GM23338 (cell line): ENCODE results near the gene PCSK4. TPM values are rescaled to one million over a fixed set of nuclear protein-coding genes. Genes with fewer than 3 reads are reported as not detected.

Experiments used
- ATAC-seq: fragments of 200-7000 bp; cut with Tn5 transposase; 3 replicates; pipeline ENCODE4 v1.9.1; 2020
- DNase-seq: peaks from one replicate; pipeline ENCODE4 v3.0.0-alpha.2; 2015; ENCODE audit warnings: low spot score
- H2AFZ ChIP-seq: fragments of 200-600 bp; sonication (generic); 2 replicates; pipeline ENCODE4 v1.8.0; 2016; ENCODE audit warnings: antibody characterized with exemption, mild to moderate bottlenecking, moderate library complexity
- H3F3A ChIP-seq: fragments of 200-600 bp; sonication (generic); replicated peaks from 2 replicates; pipeline ENCODE4 v1.8.0; 2017; ENCODE audit warnings: antibody characterized with exemption, mixed run types, low read depth
- H3K27ac ChIP-seq: fragments of 200-600 bp; sonication (generic); 2 replicates; pipeline ENCODE4 v1.6.1; 2016; ENCODE audit warnings: low read depth
- H3K27me3 ChIP-seq: fragments of 200-600 bp; sonication (generic); 2 replicates; pipeline ENCODE4 v1.8.0; 2016; ENCODE audit warnings: mild to moderate bottlenecking, mixed run types, moderate library complexity; ENCODE audit not compliant: insufficient read depth
- H3K36me3 ChIP-seq: fragments of 200-600 bp; sonication (generic); 2 replicates; pipeline ENCODE4 v1.8.0; 2016; ENCODE audit warnings: mild to moderate bottlenecking; ENCODE audit not compliant: insufficient read depth
- H3K4me1 ChIP-seq: fragments of 200-600 bp; sonication (generic); 2 replicates; pipeline ENCODE4 v1.8.0; 2016; ENCODE audit warnings: mild to moderate bottlenecking, moderate library complexity; ENCODE audit not compliant: insufficient read depth
- H3K4me2 ChIP-seq: fragments of 200-600 bp; sonication (generic); 2 replicates; pipeline ENCODE4 v1.7.1; 2017; ENCODE audit warnings: mixed run types
- H3K4me3 ChIP-seq: fragments of 200-600 bp; sonication (generic); 2 replicates; pipeline ENCODE4 v1.6.1; 2016; ENCODE audit warnings: mixed run types
- H3K79me2 ChIP-seq: fragments of 200-600 bp; sonication (generic); replicated peaks from 2 replicates; pipeline ENCODE4 v1.8.0; 2017; ENCODE audit warnings: mild to moderate bottlenecking; ENCODE audit not compliant: insufficient read depth
- H3K9me2 ChIP-seq: fragments of 200-600 bp; sonication (generic); 2 replicates; pipeline ENCODE4 v1.8.0; 2017; ENCODE audit not compliant: insufficient read depth
- H4K20me1 ChIP-seq: fragments of 200-600 bp; sonication (generic); replicated peaks from 2 replicates; pipeline ENCODE4 v1.8.0; 2017; ENCODE audit warnings: mild to moderate bottlenecking; ENCODE audit not compliant: insufficient read depth
- H3K27ac Mint-ChIP-seq: 2 replicates; pipeline ENCODE4 v1.8.0; 2020; ENCODE audit warnings: inconsistent platforms, mild to moderate bottlenecking, moderate library complexity, mixed read lengths
- H3K27me3 Mint-ChIP-seq: 3 replicates; pipeline ENCODE4 v1.8.0; 2022; ENCODE audit warnings: low read depth, mild to moderate bottlenecking, moderate library complexity, mixed read lengths, inconsistent platforms; ENCODE audit not compliant: insufficient read depth, poor library complexity
- H3K36me3 Mint-ChIP-seq: 3 replicates; pipeline ENCODE4 v1.8.0; 2021; ENCODE audit warnings: low read depth, mild to moderate bottlenecking, inconsistent platforms, moderate library complexity, mixed read lengths
- H3K4me1 Mint-ChIP-seq: 3 replicates; pipeline ENCODE4 v1.8.0; 2020; ENCODE audit warnings: mild to moderate bottlenecking, inconsistent platforms, mixed read lengths
- H3K4me3 Mint-ChIP-seq: 3 replicates; pipeline ENCODE4 v1.8.0; 2021; ENCODE audit warnings: moderate library complexity, mild to moderate bottlenecking, inconsistent platforms, mixed read lengths
- H3K9me3 Mint-ChIP-seq: 3 replicates; pipeline ENCODE4 v1.8.0; 2020; ENCODE audit warnings: moderate library complexity, mild to moderate bottlenecking, inconsistent platforms, mixed read lengths
- CREB1 ChIP-seq: fragments of 250-450 bp; sonication (Bioruptor Pico); IDR thresholded peaks from 2 replicates; pipeline ENCODE4 v1.5.0; 2020; ENCODE audit warnings: low read depth, mild to moderate bottlenecking, moderate library complexity
- JUNB ChIP-seq: IDR thresholded peaks from one replicate; pipeline ENCODE4 v1.6.1; 2016; ENCODE audit warnings: antibody characterized with exemption; ENCODE audit not compliant: unreplicated experiment
- POLR2AphosphoS5 ChIP-seq: IDR thresholded peaks from 2 replicates; pipeline ENCODE4 v1.6.1; 2016; ENCODE audit warnings: antibody characterized with exemption, low read depth
- ZNF331 ChIP-seq: fragments of 250-450 bp; sonication (Bioruptor Pico); IDR thresholded peaks from 2 replicates; pipeline ENCODE4 v1.5.0; 2020; ENCODE audit warnings: low read depth, mild to moderate bottlenecking, moderate library complexity
- polyA plus RNA-seq: library from polyadenylated mRNA; unstranded; fragments of >200 nt; fragmentation: Nextera tagmentation; extraction: Ambion mirVana; gene quantifications from 2 replicates; pipeline ENCODE4 v1.2.1, GENCODE V29; 2016
- total RNA-seq: library from RNA; depleted of rRNA; stranded (reverse); fragments of >200 nt; shearing (Covaris generic); gene quantifications from 2 replicates; pipeline ENCODE4 v1.2.3, GENCODE V29; 2014
- TF ChIP-seq, protein P1 (sequence below): fragments of 250-450 bp; sonication (Bioruptor Pico); IDR thresholded peaks from 2 replicates; pipeline ENCODE4 v1.5.0; 2020; ENCODE audit warnings: mild to moderate bottlenecking, moderate library complexity
- TF ChIP-seq, protein P2 (sequence below), 2 experiments: fragments of 200-600 bp in 1 of 2; sonication (generic) in 1 of 2; conservative IDR thresholded peaks; 2 replicates each; pipeline versions ENCODE4 v1.5.1 to v1.6.1; 2016 to 2017; ENCODE audit warnings: antibody characterized with exemption in 2 of 2, low read depth in 2 of 2, mild to moderate bottlenecking in 2 of 2, moderate library complexity in 1 of 2

PCSK4 gene
- total and polyA plus RNA-seq, 2 experiments from 2014 or later, result 3.8 to 15.1 TPM

DNA sequence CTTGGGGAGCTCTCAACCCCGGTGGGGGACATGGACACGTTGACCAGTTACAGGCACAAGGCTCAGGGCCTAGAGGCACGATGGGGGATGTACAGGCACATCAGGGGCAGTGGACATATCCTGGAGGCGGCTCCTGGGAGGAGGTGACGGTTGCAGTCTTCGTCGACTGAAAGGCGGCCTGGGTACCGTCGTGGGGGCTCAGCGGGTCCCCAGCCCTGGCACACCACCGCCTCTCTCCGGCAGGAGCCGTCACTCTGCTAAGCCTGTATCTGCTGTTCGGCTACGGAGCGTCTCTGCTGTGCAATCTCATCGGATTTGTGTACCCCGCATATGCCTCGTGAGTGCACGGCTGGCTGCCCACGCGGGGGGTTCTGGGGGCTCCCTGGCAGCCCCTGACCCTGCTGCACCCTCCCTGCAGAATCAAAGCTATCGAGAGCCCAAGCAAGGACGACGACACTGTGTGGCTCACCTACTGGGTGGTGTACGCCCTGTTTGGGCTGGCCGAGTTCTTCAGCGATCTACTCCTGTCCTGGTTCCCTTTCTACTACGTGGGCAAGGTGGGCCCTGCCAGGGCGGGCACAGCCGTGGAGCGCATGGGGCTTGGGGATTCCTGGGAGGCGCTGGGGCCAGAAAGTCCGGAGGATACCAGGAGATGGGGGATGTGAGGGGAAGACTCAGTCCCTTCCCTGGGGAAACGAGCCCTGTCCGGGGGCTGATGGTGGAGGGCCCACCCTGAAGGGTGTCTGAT lies 5.1 kb upstream of the PCSK4 start (continued):
- TF ChIP-seq, protein P1, sequence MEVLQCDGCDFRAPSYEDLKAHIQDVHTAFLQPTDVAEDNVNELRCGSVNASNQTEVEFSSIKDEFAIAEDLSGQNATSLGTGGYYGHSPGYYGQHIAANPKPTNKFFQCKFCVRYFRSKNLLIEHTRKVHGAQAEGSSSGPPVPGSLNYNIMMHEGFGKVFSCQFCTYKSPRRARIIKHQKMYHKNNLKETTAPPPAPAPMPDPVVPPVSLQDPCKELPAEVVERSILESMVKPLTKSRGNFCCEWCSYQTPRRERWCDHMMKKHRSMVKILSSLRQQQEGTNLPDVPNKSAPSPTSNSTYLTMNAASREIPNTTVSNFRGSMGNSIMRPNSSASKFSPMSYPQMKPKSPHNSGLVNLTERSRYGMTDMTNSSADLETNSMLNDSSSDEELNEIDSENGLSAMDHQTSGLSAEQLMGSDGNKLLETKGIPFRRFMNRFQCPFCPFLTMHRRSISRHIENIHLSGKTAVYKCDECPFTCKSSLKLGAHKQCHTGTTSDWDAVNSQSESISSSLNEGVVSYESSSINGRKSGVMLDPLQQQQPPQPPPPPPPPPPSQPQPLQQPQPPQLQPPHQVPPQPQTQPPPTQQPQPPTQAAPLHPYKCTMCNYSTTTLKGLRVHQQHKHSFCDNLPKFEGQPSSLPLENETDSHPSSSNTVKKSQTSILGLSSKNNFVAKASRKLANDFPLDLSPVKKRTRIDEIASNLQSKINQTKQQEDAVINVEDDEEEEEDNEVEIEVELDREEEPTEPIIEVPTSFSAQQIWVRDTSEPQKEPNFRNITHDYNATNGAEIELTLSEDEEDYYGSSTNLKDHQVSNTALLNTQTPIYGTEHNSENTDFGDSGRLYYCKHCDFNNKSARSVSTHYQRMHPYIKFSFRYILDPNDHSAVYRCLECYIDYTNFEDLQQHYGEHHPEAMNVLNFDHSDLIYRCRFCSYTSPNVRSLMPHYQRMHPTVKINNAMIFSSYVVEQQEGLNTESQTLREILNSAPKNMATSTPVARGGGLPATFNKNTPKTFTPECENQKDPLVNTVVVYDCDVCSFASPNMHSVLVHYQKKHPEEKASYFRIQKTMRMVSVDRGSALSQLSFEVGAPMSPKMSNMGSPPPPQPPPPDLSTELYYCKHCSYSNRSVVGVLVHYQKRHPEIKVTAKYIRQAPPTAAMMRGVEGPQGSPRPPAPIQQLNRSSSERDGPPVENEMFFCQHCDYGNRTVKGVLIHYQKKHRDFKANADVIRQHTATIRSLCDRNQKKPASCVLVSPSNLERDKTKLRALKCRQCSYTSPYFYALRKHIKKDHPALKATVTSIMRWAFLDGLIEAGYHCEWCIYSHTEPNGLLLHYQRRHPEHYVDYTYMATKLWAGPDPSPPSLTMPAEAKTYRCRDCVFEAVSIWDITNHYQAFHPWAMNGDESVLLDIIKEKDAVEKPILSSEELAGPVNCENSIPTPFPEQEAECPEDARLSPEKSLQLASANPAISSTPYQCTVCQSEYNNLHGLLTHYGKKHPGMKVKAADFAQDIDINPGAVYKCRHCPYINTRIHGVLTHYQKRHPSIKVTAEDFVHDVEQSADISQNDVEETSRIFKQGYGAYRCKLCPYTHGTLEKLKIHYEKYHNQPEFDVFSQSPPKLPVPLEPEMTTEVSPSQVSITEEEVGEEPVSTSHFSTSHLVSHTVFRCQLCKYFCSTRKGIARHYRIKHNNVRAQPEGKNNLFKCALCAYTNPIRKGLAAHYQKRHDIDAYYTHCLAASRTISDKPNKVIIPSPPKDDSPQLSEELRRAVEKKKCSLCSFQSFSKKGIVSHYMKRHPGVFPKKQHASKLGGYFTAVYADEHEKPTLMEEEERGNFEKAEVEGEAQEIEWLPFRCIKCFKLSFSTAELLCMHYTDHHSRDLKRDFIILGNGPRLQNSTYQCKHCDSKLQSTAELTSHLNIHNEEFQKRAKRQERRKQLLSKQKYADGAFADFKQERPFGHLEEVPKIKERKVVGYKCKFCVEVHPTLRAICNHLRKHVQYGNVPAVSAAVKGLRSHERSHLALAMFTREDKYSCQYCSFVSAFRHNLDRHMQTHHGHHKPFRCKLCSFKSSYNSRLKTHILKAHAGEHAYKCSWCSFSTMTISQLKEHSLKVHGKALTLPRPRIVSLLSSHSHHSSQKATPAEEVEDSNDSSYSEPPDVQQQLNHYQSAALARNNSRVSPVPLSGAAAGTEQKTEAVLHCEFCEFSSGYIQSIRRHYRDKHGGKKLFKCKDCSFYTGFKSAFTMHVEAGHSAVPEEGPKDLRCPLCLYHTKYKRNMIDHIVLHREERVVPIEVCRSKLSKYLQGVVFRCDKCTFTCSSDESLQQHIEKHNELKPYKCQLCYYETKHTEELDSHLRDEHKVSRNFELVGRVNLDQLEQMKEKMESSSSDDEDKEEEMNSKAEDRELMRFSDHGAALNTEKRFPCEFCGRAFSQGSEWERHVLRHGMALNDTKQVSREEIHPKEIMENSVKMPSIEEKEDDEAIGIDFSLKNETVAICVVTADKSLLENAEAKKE (CRISPR knock-in tag), result no peak
- TF ChIP-seq CREB1 (no peak), JUNB (no peak), ZNF331 (no peak)

DNA sequence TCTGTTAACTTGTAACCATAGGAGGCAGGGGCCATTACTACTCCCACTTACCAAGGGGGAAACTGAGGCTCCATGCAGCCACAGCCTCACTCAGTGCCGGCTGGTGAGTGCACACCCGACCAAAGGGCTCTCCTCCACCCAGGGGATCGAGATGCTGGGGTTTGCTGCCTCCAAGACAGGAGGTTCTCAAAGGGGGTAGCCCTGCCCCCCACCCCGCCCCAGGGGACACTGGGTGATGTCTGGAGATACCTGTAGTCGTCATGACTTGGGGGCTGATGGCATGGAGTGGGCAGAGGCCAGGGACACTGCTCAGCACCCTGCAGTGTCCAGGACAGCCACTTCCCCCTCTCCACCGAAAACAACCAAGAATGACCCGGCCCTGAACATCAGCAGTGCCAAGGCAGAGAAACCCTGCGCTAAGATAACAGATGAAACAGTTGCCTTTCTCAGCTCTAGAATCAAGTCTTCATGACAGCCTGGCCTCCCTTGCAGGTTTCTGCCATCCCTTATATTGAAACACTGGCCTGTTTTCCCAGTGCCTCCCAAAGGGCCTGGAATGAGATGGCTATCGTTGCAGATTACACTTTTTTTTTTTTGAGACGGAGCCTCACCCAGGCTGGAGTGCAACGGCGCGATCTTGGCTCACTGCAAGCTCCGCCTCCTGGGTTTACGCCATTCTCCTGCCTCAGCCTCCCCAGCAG lies 4.1 kb upstream of the PCSK4 start:
- H3K27me3 Mint-ChIP-seq, result peaks cover 24% of the 10 kb centered on the region
- H2AFZ ChIP-seq, result no peak overlapping the region
- ATAC-seq (no peak), DNase-seq (no peak)
- no peak overlapping the region for H3K27ac Mint-ChIP-seq
- H3K27me3 ChIP-seq, result peaks cover 14% of the 10 kb centered on the region
- H3K79me2 ChIP-seq, result no peaks in the 10 kb centered on the region
- no peaks in the 10 kb centered on the region for H3F3A ChIP-seq
- H3K27ac ChIP-seq, result no peak overlapping the region
- H3K36me3 ChIP-seq, result no peaks in the 10 kb centered on the region
- H3K4me1 Mint-ChIP-seq, result peaks cover 6% of the 10 kb centered on the region
- H3K9me2 ChIP-seq, result no peaks in the 10 kb centered on the region
- no peak overlapping the region for H3K4me3 Mint-ChIP-seq
- no peak overlapping the region for H3K4me2 ChIP-seq
- H3K4me3 ChIP-seq, result no peak overlapping the region
- no peaks in the 10 kb centered on the region for H3K36me3 Mint-ChIP-seq
- H3K4me1 ChIP-seq, result 0 out of 2 replicates have a peak, but pooled peaks cover 4% of the 10 kb centered on the region
- no peaks in the 10 kb centered on the region for H4K20me1 ChIP-seq
- no peaks in the 10 kb centered on the region for H3K9me3 Mint-ChIP-seq
- TF ChIP-seq, protein P1 (CRISPR knock-in tag), result no peak
- TF ChIP-seq ZNF331 (no peak), POLR2AphosphoS5 (no peak)
- TF ChIP-seq, protein P2, sequence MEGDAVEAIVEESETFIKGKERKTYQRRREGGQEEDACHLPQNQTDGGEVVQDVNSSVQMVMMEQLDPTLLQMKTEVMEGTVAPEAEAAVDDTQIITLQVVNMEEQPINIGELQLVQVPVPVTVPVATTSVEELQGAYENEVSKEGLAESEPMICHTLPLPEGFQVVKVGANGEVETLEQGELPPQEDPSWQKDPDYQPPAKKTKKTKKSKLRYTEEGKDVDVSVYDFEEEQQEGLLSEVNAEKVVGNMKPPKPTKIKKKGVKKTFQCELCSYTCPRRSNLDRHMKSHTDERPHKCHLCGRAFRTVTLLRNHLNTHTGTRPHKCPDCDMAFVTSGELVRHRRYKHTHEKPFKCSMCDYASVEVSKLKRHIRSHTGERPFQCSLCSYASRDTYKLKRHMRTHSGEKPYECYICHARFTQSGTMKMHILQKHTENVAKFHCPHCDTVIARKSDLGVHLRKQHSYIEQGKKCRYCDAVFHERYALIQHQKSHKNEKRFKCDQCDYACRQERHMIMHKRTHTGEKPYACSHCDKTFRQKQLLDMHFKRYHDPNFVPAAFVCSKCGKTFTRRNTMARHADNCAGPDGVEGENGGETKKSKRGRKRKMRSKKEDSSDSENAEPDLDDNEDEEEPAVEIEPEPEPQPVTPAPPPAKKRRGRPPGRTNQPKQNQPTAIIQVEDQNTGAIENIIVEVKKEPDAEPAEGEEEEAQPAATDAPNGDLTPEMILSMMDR (conservative IDR thresholded peaks at IDR 0.05; ENCODE audit: low read depth in 2 of 2), result no peak
